Common myeloid progenitor, CD34-positive (primary cell): ENCODE measurements around the gene FAM20C.

Experiments
- CTCF ChIA-PET: fragments of 350-600 bp; sonication (Branson Sonifier 250); formaldehyde crosslinking; loops from one replicate; lab custom pipeline; 2021; ENCODE audit warnings: antibody characterized with exemption; lab: Charles Lee
- POLR2A ChIA-PET: fragments of 350-600 bp; sonication (Branson Sonifier 250); formaldehyde crosslinking; loops from one replicate; lab custom pipeline; 2021; ENCODE audit warnings: antibody characterized with exemption; lab: Charles Lee
- DNase-seq, 3 donors: peaks; one replicate each; pipeline versions ENCODE4 v3.0.0 to v3.0.0-alpha.2; 2013
- H3K27ac ChIP-seq, 2 experiments: 1 replicate in 1 of 2; 2 replicates in 1 of 2; pipeline ENCODE4 v1.7.0; 2013; ENCODE audit warnings: inconsistent platforms in 2 of 2, low read length in 2 of 2, mild to moderate bottlenecking in 2 of 2, low read depth in 1 of 2, moderate library complexity in 1 of 2; ENCODE audit not compliant: severe bottlenecking in 2 of 2, insufficient read depth in 1 of 2, poor library complexity in 1 of 2
- H3K27me3 ChIP-seq, 5 experiments: replicated peaks in 2 of 5; 1 replicate in 3 of 5; 2 replicates in 2 of 5; pipeline versions ENCODE4 v1.6.1 to v1.7.0; 2013; ENCODE audit warnings: low read length in 4 of 5, mild to moderate bottlenecking in 2 of 5, moderate library complexity in 2 of 5, inconsistent platforms in 1 of 5; ENCODE audit not compliant: insufficient read depth in 5 of 5, control insufficient read depth in 4 of 5
- H3K36me3 ChIP-seq, 4 experiments: 1 replicate in 2 of 4; 2 replicates in 2 of 4; pipeline versions ENCODE4 v1.6.1 to v1.7.0; 2013; ENCODE audit warnings: low read length in 3 of 4, control low read depth in 1 of 4, mild to moderate bottlenecking in 1 of 4; ENCODE audit not compliant: control insufficient read depth in 4 of 4, insufficient read depth in 4 of 4
- H3K4me1 ChIP-seq, 4 experiments: 1 replicate in 3 of 4; 2 replicates in 1 of 4; pipeline versions ENCODE4 v1.6.1 to v1.7.1; 2013; ENCODE audit warnings: low read length in 3 of 4, mild to moderate bottlenecking in 3 of 4, control low read depth in 1 of 4, inconsistent platforms in 1 of 4, moderate library complexity in 1 of 4; ENCODE audit not compliant: control insufficient read depth in 4 of 4, insufficient read depth in 4 of 4; ENCODE audit errors: control extremely low read depth in 1 of 4
- H3K4me3 ChIP-seq, 7 experiments: 1 replicate in 4 of 7; 2 replicates in 3 of 7; pipeline versions ENCODE4 v1.5.1 to v1.7.0; 2013; ENCODE audit warnings: mild to moderate bottlenecking in 7 of 7, low read length in 6 of 7, moderate library complexity in 6 of 7, inconsistent platforms in 2 of 7, low read depth in 2 of 7, control low read depth in 1 of 7; ENCODE audit not compliant: insufficient read depth in 4 of 7, control insufficient read depth in 1 of 7; ENCODE audit errors: extremely low read depth in 1 of 7
- H3K9me3 ChIP-seq, 5 experiments: 1 replicate in 4 of 5; 2 replicates in 1 of 5; pipeline versions ENCODE4 v1.6.1 to v1.7.1; 2013; ENCODE audit warnings: low read length in 4 of 5, mild to moderate bottlenecking in 2 of 5, inconsistent platforms in 1 of 5, low read depth in 1 of 5, moderate library complexity in 1 of 5; ENCODE audit not compliant: control insufficient read depth in 4 of 5, insufficient read depth in 2 of 5; ENCODE audit errors: control extremely low read depth in 1 of 5
- WGBS: methylation state at CpG from one replicate; pipeline ENCODE4 v1.1.5; 2013; ENCODE audit not compliant: insufficient coverage; 5-methylcytosine and 5-hydroxymethylcytosine counted together

The FAM20C gene

GRCh38 chr7:148932-149790 is 43.2 kb upstream of the FAM20C start:
- peak overlapping the region; percentile 30 to 85 (median 74) for H3K4me3 ChIP-seq
- DNase-seq: peak; percentile 99 to 100 (median 99)
- ChIA-PET POLR2A (interaction anchor here (0.5 to 1.1 kb wide), 3 partner anchors 9 to 114 kb away, joined by 3 read pairs; partner anchors contain the start of gene FAM20C), CTCF (no interaction called here)
- H3K4me1 ChIP-seq: peaks cover 0 to 21% (median 18%) of the 10 kb centered on the region in 4 experiments
- H3K36me3 ChIP-seq: peaks cover 0 to 5% (median 2%) of the 10 kb centered on the region in 4 experiments
- no peaks in the 10 kb centered on the region for H3K9me3 ChIP-seq
- peak overlapping the region; percentile 80 to 93 for H3K27ac ChIP-seq
- under 1% methylated on average over 58 of the region's 74 CpGs for WGBS
- H3K27me3 ChIP-seq: no peaks in the 10 kb centered on the region

- peak overlapping the region; percentile 15 to 85 (median 72) for H3K4me3 ChIP-seq
These were observed 42.4 kb upstream of the FAM20C start for GRCh38 chr7:149791-150636.

GRCh38 chr7:150811-151221 is 41.6 kb upstream of the FAM20C start:
- peaks cover 0 to 21% (median 18%) of the 10 kb centered on the region in 4 experiments for H3K4me1 ChIP-seq
- H3K4me3 ChIP-seq: peak overlapping the region in 1 of 7 experiments; percentile 4
- H3K36me3 ChIP-seq: peaks cover 0 to 5% (median 0%) of the 10 kb centered on the region in 4 experiments
- WGBS: 98% methylated on average over 12 of the region's 13 CpGs
- DNase-seq: no peak
- ChIA-PET CTCF (no interaction called here), POLR2A (interaction anchor here (0.7 kb wide), 1 partner anchor 14 kb away, joined by 3 read pairs; no protein-coding TSS in a partner anchor)
- no peaks in the 10 kb centered on the region for H3K9me3 ChIP-seq
- no peak overlapping the region for H3K27ac ChIP-seq
- H3K27me3 ChIP-seq: no peaks in the 10 kb centered on the region

More at GRCh38 chr7:149791-150636, 42.4 kb upstream of the FAM20C start:
- WGBS: 33% methylated on average over 29 of the region's 41 CpGs
- Histone ChIP-seq H3K4me1 (peaks cover 0 to 21% (median 18%) of the 10 kb centered on the region in 4 experiments), H3K36me3 (peaks cover 0 to 5% (median under 1%) of the 10 kb centered on the region in 4 experiments), H3K27me3 (no peaks in the 10 kb centered on the region), H3K9me3 (no peaks in the 10 kb centered on the region), H3K27ac (peak overlapping the region; percentile 68 to 93)
- DNase-seq: peak; percentile 16 to 80 (median 72)
- POLR2A ChIA-PET: interaction anchor here (0.5 to 1.1 kb wide), 4 partner anchors 9 to 114 kb away, joined by 3 read pairs; partner anchors contain the start of gene FAM20C
- CTCF ChIA-PET: no interaction called here

GRCh38 chr7:151346-152050 is 40.9 kb upstream of the FAM20C start:
- H3K27ac ChIP-seq: no peak overlapping the region
- H3K36me3 ChIP-seq: peaks cover 0 to 4% (median 0%) of the 10 kb centered on the region in 4 experiments
- ChIA-PET CTCF (interaction anchor here (1.2 kb wide), 1 partner anchor 15 kb away, joined by 3 read pairs; no protein-coding TSS in a partner anchor), POLR2A (no interaction called here)
- peaks cover 0 to 20% (median 16%) of the 10 kb centered on the region in 4 experiments for H3K4me1 ChIP-seq
- no peaks in the 10 kb centered on the region for H3K9me3 ChIP-seq
- no peak for DNase-seq
- no peaks in the 10 kb centered on the region for H3K27me3 ChIP-seq
- H3K4me3 ChIP-seq: no peak overlapping the region
- 98% methylated on average over 18 of the region's 25 CpGs for WGBS

GRCh38 chr7:152702-153391 is 39.5 kb upstream of the FAM20C start:
- 92% methylated on average over 13 of the region's 19 CpGs for WGBS
- no peak for DNase-seq

GRCh38 chr7:153604-154003 is 38.8 kb upstream of the FAM20C start:
- no peaks in the 10 kb centered on the region for H3K27me3 ChIP-seq
- no peak overlapping the region for H3K27ac ChIP-seq
- no peak overlapping the region for H3K4me3 ChIP-seq
- H3K9me3 ChIP-seq: no peaks in the 10 kb centered on the region
- no peaks in the 10 kb centered on the region for H3K36me3 ChIP-seq
- no peak for DNase-seq
- CTCF ChIA-PET: interaction anchor here (2.9 kb wide), 1 partner anchor 14 kb away, joined by 6 read pairs; no protein-coding TSS in a partner anchor
- 98% methylated on average over 13 of the region's 13 CpGs for WGBS
- peaks cover 0 to 16% (median 15%) of the 10 kb centered on the region in 4 experiments for H3K4me1 ChIP-seq
- POLR2A ChIA-PET: no interaction called here

More at GRCh38 chr7:152702-153391, 39.5 kb upstream of the FAM20C start:
- H3K27ac ChIP-seq: no peak overlapping the region
- ChIA-PET POLR2A (no interaction called here), CTCF (interaction anchor here (2.9 kb wide), 1 partner anchor 14 kb away, joined by 6 read pairs; no protein-coding TSS in a partner anchor)
- no peaks in the 10 kb centered on the region for H3K27me3 ChIP-seq
- peaks cover 0 to 20% (median 16%) of the 10 kb centered on the region in 4 experiments for H3K4me1 ChIP-seq
- no peaks in the 10 kb centered on the region for H3K9me3 ChIP-seq
- no peaks in the 10 kb centered on the region for H3K36me3 ChIP-seq
- H3K4me3 ChIP-seq: no peak overlapping the region
